ENCODE measurements around the gene ANKRD39. TPM values are rescaled to one million over a fixed set of nuclear protein-coding genes. Genes with fewer than 3 reads are reported as not detected.
"Not testable (repeated sequence)": the region's sequence is repeated elsewhere in the genome, so short reads cannot be mapped to it uniquely, and the experiment has no call there.

Gene ANKRD39
- polyA plus RNA-seq, 3 donors: 6.2 to 8.6 (median 8.2) TPM

- no peak for DNase-seq (ENCODE audit: extremely low read depth in 1 of 11, low read depth in 9 of 11, low spot score in 4 of 11)
Measured at GRCh38 chr2:96891591-96892333, 33.9 kb upstream of the ANKRD39 start.

GRCh38 chr2:96890726-96891385 lies 33.0 kb upstream of the ANKRD39 start:
- no peak for DNase-seq (ENCODE audit: extremely low read depth in 1 of 11, low read depth in 9 of 11, low spot score in 4 of 11)

- DNase-seq (ENCODE audit: extremely low read depth in 1 of 11, low read depth in 9 of 11, low spot score in 4 of 11): no peak
Measured at GRCh38 chr2:96890252-96890651, 32.4 kb upstream of the ANKRD39 start.

GRCh38 chr2:96889502-96889901 lies 31.7 kb upstream of the ANKRD39 start:
- DNase-seq (ENCODE audit: extremely low read depth in 1 of 11, low read depth in 9 of 11, low spot score in 4 of 11): not testable (repeated sequence)

- DNase-seq (ENCODE audit: extremely low read depth in 1 of 11, low read depth in 9 of 11, low spot score in 4 of 11): no peak
Measured at GRCh38 chr2:96888072-96889011, 30.5 kb upstream of the ANKRD39 start.

GRCh38 chr2:96887493-96888012 lies 29.7 kb upstream of the ANKRD39 start:
- no peak for DNase-seq (ENCODE audit: extremely low read depth in 1 of 11, low read depth in 9 of 11, low spot score in 4 of 11)

GRCh38 chr2:96885432-96886347 lies 27.9 kb upstream of the ANKRD39 start:
- no peak for DNase-seq (ENCODE audit: extremely low read depth in 1 of 11, low read depth in 9 of 11, low spot score in 4 of 11)

GRCh38 chr2:96884299-96885094 lies 26.7 kb upstream of the ANKRD39 start:
- DNase-seq (ENCODE audit: extremely low read depth in 1 of 11, low read depth in 9 of 11, low spot score in 4 of 11): no peak

GRCh38 chr2:96883306-96883705 lies 25.5 kb upstream of the ANKRD39 start:
- no peak for DNase-seq (ENCODE audit: extremely low read depth in 1 of 11, low read depth in 9 of 11, low spot score in 4 of 11)

GRCh38 chr2:96882906-96883305 lies 25.1 kb upstream of the ANKRD39 start:
- DNase-seq (ENCODE audit: extremely low read depth in 1 of 11, low read depth in 9 of 11, low spot score in 4 of 11): no peak

GRCh38 chr2:96882230-96882629 lies 24.4 kb upstream of the ANKRD39 start:
- DNase-seq (ENCODE audit: extremely low read depth in 1 of 11, low read depth in 9 of 11, low spot score in 4 of 11): no peak

- no peak for DNase-seq (ENCODE audit: extremely low read depth in 1 of 11, low read depth in 9 of 11, low spot score in 4 of 11)
Measured at GRCh38 chr2:96881349-96882195, 23.8 kb upstream of the ANKRD39 start.

- no peak for DNase-seq (ENCODE audit: extremely low read depth in 1 of 11, low read depth in 9 of 11, low spot score in 4 of 11)
Measured at GRCh38 chr2:96880891-96881273, 23.1 kb upstream of the ANKRD39 start.

- no peak for DNase-seq (ENCODE audit: extremely low read depth in 1 of 11, low read depth in 9 of 11, low spot score in 4 of 11)
Measured at GRCh38 chr2:96879545-96880040, 21.8 kb upstream of the ANKRD39 start.

- DNase-seq (ENCODE audit: extremely low read depth in 1 of 11, low read depth in 9 of 11, low spot score in 4 of 11): no peak
Measured at GRCh38 chr2:96878796-96879544, 21.2 kb upstream of the ANKRD39 start.

GRCh38 chr2:96878171-96878570 lies 20.4 kb upstream of the ANKRD39 start:
- DNase-seq (ENCODE audit: extremely low read depth in 1 of 11, low read depth in 9 of 11, low spot score in 4 of 11): no peak
